NCI-H2196 treated with DMSO at 0.1 percent for 48 hours (cell line): ENCODE measurements around the gene MED13L.

Experiments
- DNase-seq: peaks from one replicate; lab custom pipeline; 2025; ENCODE audit not compliant: unreplicated experiment; lab: John Stamatoyannopoulos, UW

MED13L gene

DNA sequence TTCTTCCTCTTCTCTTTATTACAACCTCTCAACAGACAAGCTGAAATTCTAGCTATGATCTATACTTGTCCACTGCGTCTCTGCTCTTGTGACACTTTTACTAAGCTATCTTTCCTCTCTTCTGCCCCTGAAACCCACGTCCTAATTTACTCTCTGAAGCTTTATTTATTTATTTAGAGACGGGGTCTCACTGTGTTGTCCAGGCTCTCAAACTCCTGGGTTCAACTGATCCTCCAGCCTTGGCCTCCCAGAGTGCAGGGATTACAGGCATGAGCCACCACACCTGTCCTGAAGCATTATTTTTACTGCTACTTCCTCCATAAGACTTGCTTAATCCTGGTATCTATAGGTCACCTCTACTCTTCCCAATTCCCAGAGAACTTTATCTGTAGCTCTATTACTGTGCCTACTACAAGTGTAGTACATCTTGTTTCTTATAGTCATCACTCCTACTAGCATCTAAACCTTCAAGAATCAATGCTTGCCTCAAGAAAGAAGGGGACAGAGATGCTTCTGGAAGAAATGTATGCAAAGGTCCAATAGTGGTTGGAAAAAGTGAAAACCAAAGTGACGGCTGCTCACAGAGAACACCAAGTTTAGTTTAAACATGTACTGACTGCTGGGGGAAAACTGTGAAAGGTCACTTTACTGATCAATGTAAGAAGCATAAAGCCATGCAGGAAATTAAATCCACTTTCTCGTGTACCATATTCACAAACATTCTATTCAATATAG, 61.3 kb downstream of the MED13L start:
- no peak for DNase-seq

DNA sequence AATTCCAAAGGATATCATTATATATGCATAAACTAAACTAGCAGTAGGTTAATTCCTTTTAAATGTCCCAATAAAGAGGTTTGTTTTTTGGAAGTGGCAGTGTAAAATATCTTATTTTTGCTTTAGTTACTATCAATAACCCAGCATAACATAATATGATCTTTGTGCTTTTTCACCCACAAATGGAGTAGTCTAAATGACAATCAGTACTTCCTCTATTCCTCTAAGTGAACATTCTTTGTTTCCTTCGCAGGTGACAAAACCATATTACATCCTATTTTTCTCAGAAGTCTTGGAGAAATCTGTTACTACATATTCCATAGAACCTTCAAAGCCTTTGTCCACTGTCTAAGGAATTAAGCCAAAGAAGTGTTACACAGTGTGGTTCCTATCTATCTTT, 62.5 kb downstream of the MED13L start:
- no peak for DNase-seq

DNA sequence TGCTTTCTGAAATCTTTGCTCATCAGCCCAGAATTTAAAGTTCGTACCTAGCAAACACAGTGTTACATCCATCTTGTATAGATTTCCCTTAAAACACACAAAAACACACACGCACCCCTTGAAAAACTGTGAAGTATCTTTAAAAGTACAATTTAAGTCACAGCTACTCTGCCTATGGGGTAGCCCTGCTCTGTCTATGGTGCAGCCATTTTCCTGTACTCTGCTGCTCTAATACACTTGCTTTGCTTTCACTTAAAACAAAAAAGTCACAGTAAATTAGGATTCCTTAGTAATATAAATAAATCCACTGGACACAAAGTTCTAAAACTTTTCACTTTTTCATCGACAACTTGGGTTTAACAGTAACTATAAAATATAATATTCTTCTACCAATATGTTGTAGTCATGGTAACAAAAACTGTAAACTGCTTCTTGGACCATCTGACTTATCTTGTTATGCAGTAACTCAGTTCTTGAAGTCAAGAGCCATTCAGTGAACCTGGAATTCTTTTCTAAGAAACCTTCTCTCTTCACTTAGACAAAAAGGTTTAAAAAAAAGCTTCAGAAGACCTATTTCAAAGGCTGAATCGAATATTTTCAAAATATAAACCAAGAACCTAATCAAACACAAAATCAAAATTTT, 63.5 kb downstream of the MED13L start:
- no peak for DNase-seq

DNA sequence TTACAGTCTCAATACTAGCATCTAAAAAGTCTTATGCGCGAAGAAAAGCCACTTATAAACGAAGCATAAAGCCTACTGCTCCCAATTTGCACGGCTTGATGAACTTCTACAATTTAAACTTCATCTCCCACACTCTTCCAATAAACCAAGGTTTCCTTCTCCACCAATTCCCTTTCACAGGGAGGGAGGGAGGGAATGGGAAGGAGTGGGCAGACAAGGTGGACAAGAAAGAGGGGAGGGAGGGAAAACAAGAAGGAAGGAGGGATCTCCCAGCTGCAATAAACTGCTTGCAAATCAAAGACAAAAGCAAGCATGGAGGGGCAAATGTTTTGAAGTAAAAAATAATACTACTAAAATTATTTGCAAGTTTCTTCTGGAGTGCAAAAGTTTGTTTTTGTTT, 64.5 kb downstream of the MED13L start:
- no peak for DNase-seq

DNA sequence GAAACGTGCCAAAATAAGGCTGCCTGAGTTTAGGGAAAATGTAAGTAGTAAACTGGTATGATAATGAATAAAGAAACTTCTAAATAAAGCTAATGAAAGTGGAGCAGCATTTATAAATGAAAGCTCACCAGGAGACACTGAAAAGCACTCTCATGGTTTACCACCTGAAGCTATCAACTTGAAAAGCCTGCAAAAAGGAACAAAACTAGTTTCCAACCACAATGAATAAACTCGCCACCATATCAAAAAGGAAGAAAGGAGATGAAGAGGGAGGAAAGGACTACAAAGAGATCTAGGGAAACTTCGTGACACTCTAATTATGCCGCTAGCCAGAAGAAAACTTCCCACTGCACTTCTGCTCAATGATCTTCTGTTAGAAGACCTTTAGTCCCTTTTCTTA, 66.7 kb downstream of the MED13L start:
- no peak for DNase-seq

DNA sequence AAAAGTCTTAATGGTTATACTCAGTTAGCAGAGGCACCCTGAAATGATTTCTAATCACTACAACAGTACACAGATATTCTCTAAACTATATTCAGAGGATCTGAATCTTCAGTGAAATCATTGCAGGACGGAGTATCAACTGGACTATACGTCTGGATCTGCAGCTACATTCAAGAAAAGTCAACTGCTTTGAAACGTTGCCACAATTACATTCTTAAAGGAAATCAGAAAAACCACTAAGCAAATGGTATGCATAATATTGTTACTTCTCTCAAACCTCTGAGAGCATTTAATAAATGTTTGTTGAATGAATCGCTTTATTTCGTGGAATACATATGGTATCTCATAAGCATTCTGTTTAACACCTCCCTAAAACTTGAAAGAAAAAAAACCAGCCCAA, 67.4 kb downstream of the MED13L start:
- no peak for DNase-seq

DNA sequence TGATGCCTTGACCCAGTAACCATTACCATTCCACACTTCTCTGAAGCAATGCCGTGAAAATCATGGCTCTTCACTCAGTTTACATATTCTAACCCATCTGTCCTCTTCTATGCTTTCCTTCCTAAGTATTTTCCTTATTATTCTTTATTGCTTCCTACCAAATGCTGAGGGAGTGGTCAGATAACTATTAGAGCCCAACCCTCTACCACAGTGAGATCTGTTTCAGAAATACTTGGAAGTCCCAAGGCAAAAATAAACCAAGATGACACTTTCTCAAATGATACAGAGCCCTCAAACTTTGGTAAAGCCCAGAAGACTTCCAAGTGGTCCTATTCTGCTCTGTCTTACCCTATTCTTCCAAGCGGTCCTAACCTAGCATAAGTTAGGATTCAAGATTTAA, 68.0 kb downstream of the MED13L start:
- no peak for DNase-seq

DNA sequence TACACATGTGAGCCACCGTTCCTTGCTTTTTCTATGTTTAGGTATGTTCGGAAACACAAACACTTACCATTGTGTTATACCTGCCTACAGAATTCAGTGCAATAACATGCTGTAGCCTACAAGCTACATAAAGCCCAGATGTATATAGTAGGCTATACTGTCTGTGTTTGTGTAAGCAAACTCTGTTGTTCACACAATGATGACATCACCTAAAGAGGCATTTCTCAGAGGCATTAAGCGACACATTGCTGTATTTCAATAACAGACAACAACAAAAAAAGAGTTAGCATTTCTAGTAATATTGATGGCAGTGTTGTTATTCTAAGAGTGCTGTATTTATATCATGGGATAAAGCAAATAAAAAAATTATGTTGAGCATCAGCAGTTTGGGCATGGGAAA, 70.2 kb downstream of the MED13L start:
- no peak for DNase-seq

DNA sequence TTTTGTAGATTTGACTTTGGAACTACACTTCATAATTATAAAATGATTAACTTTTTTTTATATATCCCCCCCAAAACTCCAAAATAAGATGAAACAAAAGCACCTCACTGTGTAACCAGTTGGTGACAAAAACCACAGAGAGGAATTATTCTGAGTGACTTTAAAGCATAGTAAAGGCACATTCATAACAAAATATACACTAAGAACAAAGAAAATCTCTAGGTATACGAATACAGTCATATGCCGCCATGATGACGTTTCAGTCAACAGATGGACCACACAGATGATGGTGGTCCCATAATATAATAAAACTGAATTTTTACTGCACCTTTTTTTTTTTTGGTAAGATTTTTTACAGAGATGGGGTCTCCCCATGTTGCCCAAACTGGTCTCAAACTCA, 70.7 kb downstream of the MED13L start:
- DNase-seq = no peak

DNA sequence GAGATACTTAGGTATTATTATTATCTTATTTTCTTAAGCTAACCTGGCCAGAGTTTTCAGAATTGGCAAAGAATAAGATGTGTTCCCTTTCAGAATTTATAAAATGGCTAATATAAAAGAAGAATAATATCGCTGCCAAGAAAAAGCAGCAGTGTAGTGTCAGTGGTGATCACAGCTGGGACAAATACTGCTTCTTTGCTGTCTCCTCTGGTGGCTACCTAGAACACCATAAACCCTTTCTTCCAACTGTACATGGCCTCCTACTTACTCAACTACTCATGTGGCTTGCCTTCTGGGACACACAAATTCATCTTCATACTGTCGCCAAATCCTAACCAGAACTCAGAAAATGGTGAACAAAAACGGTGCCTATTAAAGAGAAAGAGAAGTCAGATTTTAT, 72.7 kb downstream of the MED13L start:
- DNase-seq = no peak

DNA sequence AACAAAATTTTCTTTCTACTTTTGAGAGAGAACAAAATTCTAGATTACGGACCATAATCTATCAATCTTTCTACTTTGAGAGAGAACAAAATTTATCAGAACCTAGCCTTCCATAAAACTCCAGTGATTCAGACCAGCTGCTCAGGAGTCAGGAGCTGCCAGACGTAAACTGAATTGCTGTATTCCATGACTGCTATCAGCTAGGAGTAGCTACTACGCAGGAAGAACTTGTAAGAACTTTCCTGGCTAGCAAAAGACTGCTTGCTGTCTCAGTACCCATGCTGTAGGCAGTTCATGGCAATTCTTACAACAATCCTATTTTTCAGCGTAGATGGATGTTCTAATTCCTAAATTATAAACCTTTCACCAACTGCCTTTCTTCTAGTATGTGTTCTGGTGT, 73.3 kb downstream of the MED13L start:
- no peak for DNase-seq

DNA sequence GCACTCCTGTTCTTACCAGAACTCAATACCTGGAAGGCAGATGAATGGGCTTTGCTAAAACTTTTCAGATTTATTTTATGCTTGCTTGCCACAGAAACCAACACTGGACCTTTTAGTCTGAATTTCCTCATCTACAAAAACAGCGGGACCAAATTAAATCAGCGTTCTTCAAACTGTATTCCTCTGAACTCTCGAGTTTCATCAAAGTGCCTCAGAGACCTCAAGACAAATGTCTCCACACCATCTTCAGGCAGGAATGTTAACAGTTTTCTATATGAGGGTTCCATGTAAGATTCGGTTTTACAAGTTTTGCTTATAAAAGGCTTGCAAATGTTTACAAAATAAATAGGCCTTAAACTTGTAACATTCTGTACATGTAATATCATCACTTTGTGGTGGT, 74.6 kb downstream of the MED13L start:
- no peak for DNase-seq

DNA sequence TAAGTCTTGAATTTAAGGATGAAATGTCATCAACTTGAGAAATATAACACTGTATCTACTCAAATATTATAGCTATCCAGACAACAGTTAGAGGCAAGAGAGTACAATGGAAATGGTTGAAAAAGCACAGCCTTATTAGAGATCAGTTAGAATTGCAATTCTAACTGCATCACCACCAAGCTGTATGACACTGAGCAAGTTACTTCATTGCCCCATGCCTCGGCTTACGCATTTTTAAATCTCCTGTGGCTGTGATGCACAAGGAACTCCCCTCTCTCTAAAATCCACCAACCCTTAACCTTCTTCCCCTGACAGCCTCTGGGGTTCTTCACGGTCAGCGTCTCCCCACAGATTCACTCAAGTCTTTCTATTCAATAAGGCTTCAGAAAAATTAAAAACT, 75.1 kb downstream of the MED13L start:
- DNase-seq = no peak

DNA sequence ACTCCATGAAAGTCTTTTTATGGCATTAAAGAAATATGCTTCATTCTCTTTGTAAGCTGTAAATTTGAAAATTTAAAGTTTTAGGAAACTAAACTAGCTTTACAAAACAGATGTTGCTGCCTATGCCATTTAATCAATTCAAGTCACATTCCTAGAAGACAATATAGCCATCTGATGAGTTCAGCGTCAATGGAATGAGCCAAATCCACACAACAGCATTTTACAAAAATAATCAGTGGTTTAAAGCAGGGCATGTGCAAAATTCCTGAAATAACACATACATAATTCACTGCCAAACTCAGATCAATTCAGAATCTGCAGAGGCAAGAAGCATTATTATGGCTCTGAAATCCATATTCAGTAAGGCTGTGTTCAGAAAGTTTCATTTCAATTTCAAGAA, 75.6 kb downstream of the MED13L start:
- DNase-seq = no peak

DNA sequence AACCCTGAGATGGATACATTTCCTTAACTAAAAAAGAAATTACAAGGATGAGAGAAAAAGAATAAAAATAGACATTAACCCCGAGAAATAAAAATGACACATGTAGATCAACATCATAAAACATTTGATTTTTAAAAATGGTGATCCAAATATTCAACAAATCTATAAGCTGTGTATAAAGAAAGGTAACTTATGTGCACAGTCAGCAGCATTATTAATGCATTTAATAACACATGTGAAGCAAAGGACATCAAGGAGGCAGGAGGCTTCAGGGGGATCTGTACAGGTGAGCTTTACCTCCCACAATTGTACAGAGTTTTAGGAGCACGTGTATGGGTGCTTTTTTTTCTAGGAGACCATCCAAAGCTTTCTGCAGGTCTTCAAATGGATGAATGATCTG, 76.1 kb downstream of the MED13L start:
- DNase-seq = no peak

DNA sequence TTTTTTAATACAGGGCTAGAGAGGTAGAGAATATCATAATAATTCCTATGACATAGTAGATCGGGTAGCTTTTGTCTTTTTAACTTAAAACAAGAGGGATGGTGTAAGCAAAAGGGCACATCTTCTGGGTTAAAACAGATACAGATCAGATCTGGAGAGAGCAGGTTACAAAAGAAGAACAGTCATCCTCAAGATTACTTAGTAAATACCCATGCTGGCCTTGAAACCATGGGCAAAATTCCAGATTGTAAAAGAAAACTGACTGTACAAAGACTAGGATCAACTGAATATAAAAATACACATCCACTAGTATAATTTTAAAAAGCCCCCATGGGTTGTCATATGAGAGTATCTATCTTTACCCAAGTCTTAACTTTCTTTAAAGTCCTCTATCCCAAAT, 76.7 kb downstream of the MED13L start:
- DNase-seq = no peak

DNA sequence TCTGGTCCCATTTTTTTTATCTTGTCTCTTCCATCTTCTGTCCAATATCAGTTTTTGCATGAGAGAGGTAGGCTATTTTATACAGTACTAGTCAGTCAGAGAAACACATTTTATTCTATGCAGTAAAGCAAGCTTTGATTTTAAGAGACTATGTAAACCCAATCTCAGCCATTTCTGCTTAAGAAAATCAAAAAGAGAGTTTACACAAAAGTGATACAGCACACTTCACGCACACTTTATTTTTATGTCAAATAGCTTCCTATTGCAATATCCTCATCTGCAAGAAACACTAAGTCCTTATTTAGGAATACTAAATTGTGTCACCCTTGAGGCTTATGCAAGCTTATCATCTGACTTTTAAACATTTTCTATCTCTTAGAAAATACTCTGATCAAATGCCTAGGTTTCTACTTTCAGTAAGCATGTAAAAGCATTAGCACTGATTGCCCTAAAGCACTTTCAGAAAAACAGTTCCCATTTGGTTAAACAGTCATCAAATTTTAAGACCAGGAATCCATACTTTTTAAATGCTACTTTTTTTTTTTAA, 78.3 kb downstream of the MED13L start:
- no peak for DNase-seq

DNA sequence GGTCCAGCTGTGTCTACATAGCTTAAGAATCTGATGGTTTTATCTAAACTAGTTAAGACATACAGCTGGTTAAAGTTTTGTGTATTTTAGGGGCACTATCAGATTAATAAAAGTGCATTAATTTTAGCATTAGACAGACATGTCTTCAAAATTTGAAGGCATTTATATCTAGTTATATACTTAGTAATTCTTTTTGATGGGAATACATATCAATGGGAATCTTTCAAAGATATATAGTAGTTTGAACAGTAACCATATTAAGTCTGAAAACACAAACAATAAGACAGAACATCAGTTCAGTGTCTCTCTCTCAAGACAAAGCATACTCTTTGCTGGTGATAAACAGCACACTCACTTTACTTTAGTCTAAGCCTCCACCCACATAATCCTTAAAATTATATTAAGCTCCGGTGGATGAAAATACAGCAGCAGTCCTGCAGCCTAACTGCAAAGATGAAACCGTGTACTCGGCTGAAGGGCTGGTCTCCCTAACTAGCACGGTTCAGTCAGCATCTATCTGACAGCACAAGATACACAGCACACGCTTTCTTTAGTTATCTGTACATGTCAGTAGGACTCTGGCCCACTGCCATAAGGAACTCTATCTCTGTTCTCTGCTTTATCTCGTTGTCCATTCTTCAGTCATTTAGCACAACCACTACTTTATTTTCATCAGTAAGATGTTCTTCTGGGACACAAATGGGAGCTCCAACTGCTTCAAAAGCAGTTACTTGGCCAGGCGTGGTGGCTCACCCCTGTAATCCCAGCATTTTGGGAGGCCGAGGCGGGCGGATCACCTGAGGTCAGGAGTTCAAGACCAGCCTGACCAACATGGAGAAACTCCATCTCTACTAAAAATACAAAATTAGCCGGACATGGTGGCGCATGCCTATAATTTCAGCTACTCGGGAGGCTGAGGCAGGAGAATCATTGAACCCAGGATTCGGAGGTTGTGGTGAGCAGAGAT, 80.5 kb downstream of the MED13L start:
- DNase-seq = no peak

DNA sequence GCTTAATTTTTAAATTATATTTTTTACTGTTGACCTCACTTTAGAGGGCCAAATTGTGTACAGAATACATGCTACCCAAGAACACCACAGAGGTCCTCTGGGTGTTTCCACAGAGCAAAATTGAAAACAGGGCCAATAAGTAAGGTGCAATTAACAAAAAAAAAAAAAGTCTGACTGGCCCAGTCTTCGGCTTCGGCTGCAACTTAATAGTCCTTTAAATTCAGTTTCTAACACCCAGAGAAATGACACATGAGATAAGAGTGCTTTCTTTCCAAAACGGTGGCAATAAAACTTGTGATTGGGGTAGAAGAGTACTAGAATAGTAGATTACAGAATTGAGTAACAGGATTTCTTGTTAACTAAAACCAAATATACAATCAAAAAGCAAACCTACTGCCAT, 81.3 kb downstream of the MED13L start:
- no peak for DNase-seq

DNA sequence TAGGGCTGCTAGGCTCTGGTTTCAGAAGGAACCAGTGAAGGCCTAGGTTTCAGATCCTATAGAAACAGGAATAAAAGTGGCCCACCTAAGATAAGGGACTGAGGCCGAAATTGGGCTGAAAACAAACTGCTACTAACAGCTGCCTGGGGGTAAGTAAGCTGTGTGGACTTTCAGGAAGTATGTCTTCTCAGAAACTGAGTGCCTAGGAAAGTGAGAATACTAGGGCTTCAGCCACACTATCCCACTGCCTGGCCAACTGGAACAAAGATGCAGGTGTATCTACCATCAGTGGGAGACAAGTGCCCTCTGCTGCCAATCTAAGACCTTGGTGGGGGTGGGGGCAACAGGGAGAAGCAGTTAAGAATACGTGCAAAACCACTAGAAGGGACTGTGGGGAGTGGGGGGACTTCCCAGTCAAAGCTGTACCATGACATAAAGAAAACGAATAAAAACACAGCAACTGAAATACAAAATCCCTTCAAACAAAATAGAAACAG, 82.5 kb downstream of the MED13L start:
- DNase-seq = no peak

DNA sequence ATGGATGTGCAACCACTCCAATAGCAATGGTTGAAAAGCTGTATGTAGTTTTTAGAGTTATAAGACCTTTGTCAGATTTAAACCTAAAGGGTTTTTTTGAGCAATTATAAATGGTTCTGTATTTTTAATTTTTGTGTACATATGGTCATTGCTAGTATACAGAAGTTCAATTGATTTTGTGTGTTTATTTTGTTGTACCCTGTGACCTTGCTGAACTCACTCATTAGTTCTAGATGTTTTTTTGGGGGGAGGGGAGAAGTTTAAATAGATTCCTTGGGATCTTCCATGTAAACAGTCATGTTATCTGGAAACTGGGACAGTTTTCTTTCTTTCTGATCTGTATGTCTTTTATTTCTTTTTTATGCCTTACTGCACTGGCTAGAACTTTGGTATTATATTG, 87.8 kb downstream of the MED13L start:
- DNase-seq = no peak
